ENCODE measurements around the gene ZNF469.

- TF ChIP-seq CTCF (IDR thresholded peaks at IDR 0.05) (no peak), POLR2A (IDR thresholded peaks at IDR 0.05) (no peak)
Measured at GRCh38 chr16:88427376-88427775, 44.6 kb downstream of the ZNF469 start.

Measured in heart left ventricle (tissue), 13 donors.